GM12878 (cell line): ENCODE measurements around the gene SSH3. TPM values are rescaled to one million over a fixed set of nuclear protein-coding genes. Genes with fewer than 3 reads are reported as not detected.

ENCODE experiments used
- BHLHE40 ChIP-seq, 2 experiments: fragments of 450-650 bp in 1 of 2; IDR thresholded peaks; 2 replicates each; pipeline ENCODE4 v1.6.1; 2011 to 2017; ENCODE audit warnings: low read depth in 2 of 2, borderline replicate concordance in 1 of 2, improper control_type of control experiment in 1 of 2, low read length in 1 of 2, mild to moderate bottlenecking in 1 of 2
- BRCA1 ChIP-seq: IDR thresholded peaks from 2 replicates; pipeline ENCODE4 v1.6.1; 2011; ENCODE audit warnings: low read depth, low read length, improper control_type of control experiment
- IRF5 ChIP-seq: fragments of 450-650 bp; IDR thresholded peaks from 2 replicates; pipeline ENCODE4 v1.6.1; 2017; ENCODE audit warnings: borderline replicate concordance
- MEF2B ChIP-seq: fragments of 450-650 bp; IDR thresholded peaks from 2 replicates; pipeline ENCODE4 v1.6.1; 2018; ENCODE audit warnings: mild to moderate bottlenecking, moderate library complexity; ENCODE audit not compliant: partially characterized antibody, poor library complexity, severe bottlenecking
- MXI1 ChIP-seq: fragments of 150-350 bp; IDR thresholded peaks from 2 replicates; pipeline ENCODE4 v1.6.1; 2011; ENCODE audit warnings: low read depth, mild to moderate bottlenecking, inconsistent platforms, low read length, improper control_type of control experiment
- NR2C1 ChIP-seq: fragments of 450-650 bp; IDR thresholded peaks from 2 replicates; pipeline ENCODE4 v1.6.1; 2017; ENCODE audit warnings: antibody characterized with exemption, mild to moderate bottlenecking, moderate library complexity
- PML ChIP-seq: IDR thresholded peaks from 2 replicates; pipeline ENCODE4 v1.6.1; 2012; ENCODE audit warnings: low read length, inconsistent platforms
- POLR2A ChIP-seq: IDR thresholded peaks from 2 replicates; pipeline ENCODE4 v1.6.1; 2011; ENCODE audit warnings: low read depth, mild to moderate bottlenecking, low read length
- SIN3A ChIP-seq: IDR thresholded peaks from 2 replicates; pipeline ENCODE4 v1.6.1; 2012; ENCODE audit warnings: low read depth, low read length, improper control_type of control experiment
- SIX5 ChIP-seq: IDR thresholded peaks from 2 replicates; pipeline ENCODE4 v1.6.1; 2011; ENCODE audit warnings: mild to moderate bottlenecking, low read depth, low read length, moderate library complexity; ENCODE audit not compliant: severe bottlenecking
- TAF1 ChIP-seq: IDR thresholded peaks from 2 replicates; pipeline ENCODE4 v1.6.1; 2011; ENCODE audit warnings: mild to moderate bottlenecking, low read depth, low read length, borderline replicate concordance
- TBL1XR1 ChIP-seq: IDR thresholded peaks from 2 replicates; pipeline ENCODE4 v1.6.1; 2012; ENCODE audit warnings: low read depth, low read length, improper control_type of control experiment
- ZBTB11 ChIP-seq: fragments of 450-650 bp; formaldehyde crosslinking; IDR thresholded peaks from 2 replicates; pipeline ENCODE4 v1.5.0; 2022; ENCODE audit warnings: mild to moderate bottlenecking, missing genetic modification characterization
- ZNF217 ChIP-seq: fragments of 450-650 bp; IDR thresholded peaks from 2 replicates; pipeline ENCODE4 v1.6.1; 2017; ENCODE audit warnings: antibody characterized with exemption, mild to moderate bottlenecking
- polyA plus RNA-seq, 11 experiments: library from polyadenylated mRNA; depleted of rRNA in 4 of 11; unstranded in 6 of 11; stranded (reverse) in 5 of 11; fragments of >200 nt; fragmentation: Nextera tagmentation in 4 of 11; fragmentation: Illumina TruSeq in 1 of 11; extraction: Ambion mirVana in 4 of 11; extraction: Trizol in 1 of 11; gene quantifications; 1 replicate in 1 of 11; 2 replicates in 10 of 11; pipeline versions ENCODE4 v1.2.1 to v1.2.3, GENCODE V29; 2011 to 2016; ENCODE audit warnings: inconsistent platforms in 2 of 11, missing spikeins in 2 of 11, low read depth in 1 of 11
- total RNA-seq, 4 experiments: library from RNA; depleted of rRNA in 3 of 4; stranded (reverse); fragments of >200 nt in 3 of 4; fragmentation: Illumina TruSeq in 1 of 4; extraction: Trizol in 1 of 4; gene quantifications; 2 replicates each; pipeline versions ENCODE4 v1.2.1 to v1.2.3, GENCODE V29; 2013 to 2021
- TF ChIP-seq, protein P1 (sequence below): fragments of 450-650 bp; IDR thresholded peaks from 2 replicates; pipeline ENCODE4 v1.6.1; 2017; ENCODE audit warnings: mild to moderate bottlenecking, moderate library complexity
- TF ChIP-seq, protein P2 (sequence below): IDR thresholded peaks from 2 replicates; pipeline ENCODE4 v1.6.1; 2012; ENCODE audit warnings: low read depth, low read length, improper control_type of control experiment
- TF ChIP-seq, protein P3 (sequence below): fragments of 450-650 bp; formaldehyde crosslinking; IDR thresholded peaks from 2 replicates; pipeline ENCODE4 v1.4.0; 2022; ENCODE audit warnings: mild to moderate bottlenecking, moderate library complexity

The SSH3 gene
- total and polyA plus RNA-seq, 10 of the 15 experiments (the other 5 are each of a cell fraction or from before 2014, with no cell fraction given), result 0.05 to 0.83 (median 0.28) TPM; not detected in 3

DNA sequence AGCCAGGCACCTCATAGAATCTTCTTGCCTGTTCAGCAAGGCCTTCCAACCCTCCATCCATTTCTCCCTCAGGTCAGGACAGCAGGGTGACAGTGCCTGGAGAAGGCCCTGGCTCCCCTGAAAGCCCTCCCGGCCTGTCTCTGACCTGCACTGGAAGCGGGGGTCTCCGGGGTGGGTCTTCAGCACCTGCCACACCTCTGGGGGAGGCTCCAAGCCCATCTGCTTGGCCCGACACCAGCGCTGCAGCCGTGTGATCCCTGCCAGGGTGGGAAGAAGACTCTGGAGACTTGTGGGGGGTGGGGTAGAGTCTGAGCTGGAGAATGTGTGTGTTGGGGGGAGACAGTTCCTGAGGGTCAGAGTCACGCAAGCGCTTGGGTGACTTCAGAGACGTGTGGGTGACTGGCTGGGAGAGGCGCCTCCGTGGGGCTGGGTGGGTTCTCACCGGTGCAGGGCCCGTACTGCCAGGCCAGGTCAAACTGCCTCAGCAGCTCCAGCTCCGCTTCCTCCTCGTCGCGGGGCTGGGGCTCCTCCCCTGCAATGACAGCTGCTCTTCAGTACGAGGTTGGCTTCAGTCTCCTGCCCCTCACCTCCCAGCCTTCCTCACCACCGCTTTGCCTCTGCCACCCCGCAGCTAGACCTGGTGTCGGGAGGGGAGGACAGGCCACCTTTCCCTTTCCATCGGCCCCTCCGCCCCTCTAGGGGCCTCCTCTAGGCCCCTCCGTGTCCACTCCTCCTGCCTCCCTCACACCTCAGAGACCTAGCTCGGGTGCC lies 49.4 kb downstream of the SSH3 start (continued):
- no peak for TF ChIP-seq IRF5
- TF ChIP-seq, protein P1, sequence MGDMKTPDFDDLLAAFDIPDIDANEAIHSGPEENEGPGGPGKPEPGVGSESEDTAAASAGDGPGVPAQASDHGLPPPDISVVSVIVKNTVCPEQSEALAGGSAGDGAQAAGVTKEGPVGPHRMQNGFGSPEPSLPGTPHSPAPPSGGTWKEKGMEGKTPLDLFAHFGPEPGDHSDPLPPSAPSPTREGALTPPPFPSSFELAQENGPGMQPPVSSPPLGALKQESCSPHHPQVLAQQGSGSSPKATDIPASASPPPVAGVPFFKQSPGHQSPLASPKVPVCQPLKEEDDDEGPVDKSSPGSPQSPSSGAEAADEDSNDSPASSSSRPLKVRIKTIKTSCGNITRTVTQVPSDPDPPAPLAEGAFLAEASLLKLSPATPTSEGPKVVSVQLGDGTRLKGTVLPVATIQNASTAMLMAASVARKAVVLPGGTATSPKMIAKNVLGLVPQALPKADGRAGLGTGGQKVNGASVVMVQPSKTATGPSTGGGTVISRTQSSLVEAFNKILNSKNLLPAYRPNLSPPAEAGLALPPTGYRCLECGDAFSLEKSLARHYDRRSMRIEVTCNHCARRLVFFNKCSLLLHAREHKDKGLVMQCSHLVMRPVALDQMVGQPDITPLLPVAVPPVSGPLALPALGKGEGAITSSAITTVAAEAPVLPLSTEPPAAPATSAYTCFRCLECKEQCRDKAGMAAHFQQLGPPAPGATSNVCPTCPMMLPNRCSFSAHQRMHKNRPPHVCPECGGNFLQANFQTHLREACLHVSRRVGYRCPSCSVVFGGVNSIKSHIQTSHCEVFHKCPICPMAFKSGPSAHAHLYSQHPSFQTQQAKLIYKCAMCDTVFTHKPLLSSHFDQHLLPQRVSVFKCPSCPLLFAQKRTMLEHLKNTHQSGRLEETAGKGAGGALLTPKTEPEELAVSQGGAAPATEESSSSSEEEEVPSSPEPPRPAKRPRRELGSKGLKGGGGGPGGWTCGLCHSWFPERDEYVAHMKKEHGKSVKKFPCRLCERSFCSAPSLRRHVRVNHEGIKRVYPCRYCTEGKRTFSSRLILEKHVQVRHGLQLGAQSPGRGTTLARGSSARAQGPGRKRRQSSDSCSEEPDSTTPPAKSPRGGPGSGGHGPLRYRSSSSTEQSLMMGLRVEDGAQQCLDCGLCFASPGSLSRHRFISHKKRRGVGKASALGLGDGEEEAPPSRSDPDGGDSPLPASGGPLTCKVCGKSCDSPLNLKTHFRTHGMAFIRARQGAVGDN, result no peak
- TF ChIP-seq PML, result no peak
- no peak; the same call in 1 of the 2 replicates for TF ChIP-seq SIN3A
- TF ChIP-seq, protein P2, sequence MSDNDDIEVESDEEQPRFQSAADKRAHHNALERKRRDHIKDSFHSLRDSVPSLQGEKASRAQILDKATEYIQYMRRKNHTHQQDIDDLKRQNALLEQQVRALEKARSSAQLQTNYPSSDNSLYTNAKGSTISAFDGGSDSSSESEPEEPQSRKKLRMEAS, result no peak; the same call in 1 of the 2 replicates
- no peak for TF ChIP-seq TBL1XR1
- TF ChIP-seq ZNF217, result no peak
- TF ChIP-seq ZBTB11 (CRISPR knock-in tag), result no peak
- TF ChIP-seq NR2C1, result peak; percentile 4; the same call in 1 of the 2 replicates
- TF ChIP-seq MXI1, result no peak
- TF ChIP-seq BHLHE40 (IDR thresholded peaks at IDR 0.05; ENCODE audit: borderline replicate concordance in 1 of 2, low read depth in 2 of 2, low read length in 1 of 2), result no peak
- no peak for TF ChIP-seq BRCA1
- peak; percentile 87 for TF ChIP-seq POLR2A
- TF ChIP-seq SIX5, result no peak
- TF ChIP-seq MEF2B, result no peak
- no peak for TF ChIP-seq TAF1
- TF ChIP-seq, protein P3, sequence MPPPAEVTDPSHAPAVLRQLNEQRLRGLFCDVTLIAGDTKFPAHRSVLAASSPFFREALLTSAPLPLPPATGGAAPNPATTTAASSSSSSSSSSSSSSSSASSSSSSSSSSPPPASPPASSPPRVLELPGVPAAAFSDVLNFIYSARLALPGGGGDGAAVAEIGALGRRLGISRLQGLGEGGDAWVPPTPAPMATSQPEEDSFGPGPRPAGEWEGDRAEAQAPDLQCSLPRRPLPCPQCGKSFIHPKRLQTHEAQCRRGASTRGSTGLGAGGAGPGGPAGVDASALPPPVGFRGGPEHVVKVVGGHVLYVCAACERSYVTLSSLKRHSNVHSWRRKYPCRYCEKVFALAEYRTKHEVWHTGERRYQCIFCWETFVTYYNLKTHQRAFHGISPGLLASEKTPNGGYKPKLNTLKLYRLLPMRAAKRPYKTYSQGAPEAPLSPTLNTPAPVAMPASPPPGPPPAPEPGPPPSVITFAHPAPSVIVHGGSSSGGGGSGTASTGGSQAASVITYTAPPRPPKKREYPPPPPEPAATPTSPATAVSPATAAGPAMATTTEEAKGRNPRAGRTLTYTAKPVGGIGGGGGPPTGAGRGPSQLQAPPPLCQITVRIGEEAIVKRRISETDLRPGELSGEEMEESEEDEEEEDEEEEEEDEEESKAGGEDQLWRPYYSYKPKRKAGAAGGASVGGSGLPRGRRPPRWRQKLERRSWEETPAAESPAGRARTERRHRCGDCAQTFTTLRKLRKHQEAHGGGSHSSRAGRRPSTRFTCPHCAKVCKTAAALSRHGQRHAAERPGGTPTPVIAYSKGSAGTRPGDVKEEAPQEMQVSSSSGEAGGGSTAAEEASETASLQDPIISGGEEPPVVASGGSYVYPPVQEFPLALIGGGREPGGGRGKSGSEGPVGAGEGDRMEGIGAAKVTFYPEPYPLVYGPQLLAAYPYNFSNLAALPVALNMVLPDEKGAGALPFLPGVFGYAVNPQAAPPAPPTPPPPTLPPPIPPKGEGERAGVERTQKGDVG (CRISPR knock-in tag), result no peak
